MM.1S (cell line): ENCODE measurements around the gene BCAT1.

ENCODE experiments used
- DNase-seq: peaks from one replicate; pipeline ENCODE4 v3.0.0-alpha.2; 2015
- H2AFZ ChIP-seq: fragments of 300-600 bp; sonication (generic); 2 replicates; pipeline ENCODE4 v1.6.0; 2016; ENCODE audit warnings: antibody characterized with exemption, low read length
- H3F3A ChIP-seq: fragments of 300-600 bp; sonication (generic); 2 replicates; pipeline ENCODE4 v1.6.1; 2016; ENCODE audit warnings: mild to moderate bottlenecking, antibody characterized with exemption, low read length, moderate library complexity, mixed read lengths; ENCODE audit not compliant: insufficient read depth
- H3K27ac ChIP-seq: fragments of 300-600 bp; sonication (generic); 2 replicates; pipeline ENCODE4 v1.5.1; 2016; ENCODE audit warnings: mild to moderate bottlenecking, low read length
- H3K27me3 ChIP-seq: fragments of 300-600 bp; sonication (generic); replicated peaks from 2 replicates; pipeline ENCODE4 v1.6.0; 2016; ENCODE audit warnings: low read length; ENCODE audit not compliant: insufficient read depth
- H3K36me3 ChIP-seq: fragments of 300-600 bp; sonication (generic); replicated peaks from 2 replicates; pipeline ENCODE4 v1.6.1; 2016; ENCODE audit warnings: mild to moderate bottlenecking, low read length, mixed read lengths; ENCODE audit not compliant: insufficient read depth
- H3K4me1 ChIP-seq: fragments of 300-600 bp; sonication (generic); 2 replicates; pipeline ENCODE4 v1.6.1; 2016; ENCODE audit warnings: low read length, mixed read lengths
- H3K4me2 ChIP-seq: fragments of 300-600 bp; sonication (generic); 2 replicates; pipeline ENCODE4 v1.6.0; 2016; ENCODE audit warnings: low read depth, low read length
- H3K4me3 ChIP-seq: fragments of 300-600 bp; sonication (generic); 2 replicates; pipeline ENCODE4 v1.5.1; 2016; ENCODE audit warnings: low read length, mixed read lengths
- H3K79me2 ChIP-seq: fragments of 300-600 bp; sonication (generic); 2 replicates; pipeline ENCODE4 v1.6.1; 2016; ENCODE audit warnings: mixed run types, low read length, mixed read lengths
- H3K9ac ChIP-seq: fragments of 300-600 bp; sonication (generic); 2 replicates; pipeline ENCODE4 v1.6.1; 2016; ENCODE audit warnings: low read length, mixed read lengths
- H3K9me2 ChIP-seq: fragments of 300-600 bp; sonication (generic); replicated peaks from 2 replicates; pipeline ENCODE4 v1.6.1; 2016; ENCODE audit warnings: mild to moderate bottlenecking, low read length, mixed read lengths; ENCODE audit not compliant: insufficient read depth
- H3K9me3 ChIP-seq: fragments of 300-600 bp; sonication (generic); replicated peaks from 2 replicates; pipeline ENCODE4 v1.6.1; 2016; ENCODE audit warnings: mild to moderate bottlenecking, low read length, mixed read lengths; ENCODE audit not compliant: insufficient read depth
- H4K20me1 ChIP-seq: fragments of 300-600 bp; sonication (generic); 2 replicates; pipeline ENCODE4 v1.6.1; 2016; ENCODE audit warnings: mild to moderate bottlenecking, low read length, moderate library complexity, mixed read lengths; ENCODE audit not compliant: insufficient read depth
- CTCF ChIP-seq: fragments of 300-600 bp; sonication (generic); IDR thresholded peaks from 2 replicates; pipeline ENCODE4 v1.5.1; 2016; ENCODE audit warnings: antibody characterized with exemption, low read length, mixed read lengths
- EZH2 ChIP-seq: fragments of 300-600 bp; sonication (generic); optimal IDR thresholded peaks from 2 replicates; pipeline ENCODE3; 2017; ENCODE audit warnings: low read depth, mild to moderate bottlenecking, antibody characterized with exemption, low read length, mixed read lengths
- EZH2phosphoT487 ChIP-seq: fragments of 300-600 bp; sonication (generic); IDR thresholded peaks from 2 replicates; pipeline ENCODE4 v1.6.1; 2018; ENCODE audit warnings: antibody characterized with exemption, low read length

BCAT1 gene

GRCh38 chr12:24977060-24977459 lies 28.2 kb upstream of the BCAT1 start:
- Histone ChIP-seq H2AFZ (no peak overlapping the region), H3K4me3 (no peak overlapping the region), H3K9me2 (no peaks in the 10 kb centered on the region), H3K9ac (no peak overlapping the region), H3K4me2 (no peak overlapping the region), H3K79me2 (no peaks in the 10 kb centered on the region), H4K20me1 (no peaks in the 10 kb centered on the region), H3F3A (no peaks in the 10 kb centered on the region), H3K27me3 (no peaks in the 10 kb centered on the region), H3K36me3 (no peaks in the 10 kb centered on the region), H3K4me1 (0 out of 2 replicates have a peak, but pooled peaks cover 4% of the 10 kb centered on the region), H3K9me3 (no peaks in the 10 kb centered on the region), H3K27ac (no peak overlapping the region)
- DNase-seq: no peak
- TF ChIP-seq EZH2phosphoT487 (no peak), EZH2 (no peak), CTCF (no peak)

GRCh38 chr12:24975425-24975824 lies 26.5 kb upstream of the BCAT1 start:
- Histone ChIP-seq H3K4me2 (no peak overlapping the region), H3K4me1 (0 out of 2 replicates have a peak, but pooled peaks cover 4% of the 10 kb centered on the region), H3K9me2 (no peaks in the 10 kb centered on the region), H3K36me3 (no peaks in the 10 kb centered on the region), H3K79me2 (no peaks in the 10 kb centered on the region), H3K27me3 (no peaks in the 10 kb centered on the region), H3K4me3 (no peak overlapping the region), H3F3A (no peaks in the 10 kb centered on the region), H3K9me3 (no peaks in the 10 kb centered on the region), H2AFZ (no peak overlapping the region), H3K9ac (no peak overlapping the region), H4K20me1 (no peaks in the 10 kb centered on the region), H3K27ac (no peak overlapping the region)
- DNase-seq: no peak
- no peak for TF ChIP-seq CTCF
- TF ChIP-seq EZH2: no peak
- TF ChIP-seq EZH2phosphoT487: no peak

- Histone ChIP-seq H2AFZ (no peak overlapping the region), H3K4me3 (no peak overlapping the region), H3K36me3 (no peaks in the 10 kb centered on the region), H3K4me1 (0 out of 2 replicates have a peak, but pooled peaks cover 4% of the 10 kb centered on the region), H3K9ac (no peak overlapping the region), H4K20me1 (no peaks in the 10 kb centered on the region), H3K9me3 (no peaks in the 10 kb centered on the region), H3K27me3 (no peaks in the 10 kb centered on the region), H3K4me2 (no peak overlapping the region), H3K27ac (no peak overlapping the region), H3K79me2 (no peaks in the 10 kb centered on the region), H3K9me2 (no peaks in the 10 kb centered on the region), H3F3A (no peaks in the 10 kb centered on the region)
- TF ChIP-seq EZH2phosphoT487 (no peak), CTCF (no peak), EZH2 (no peak)
- no peak for DNase-seq
Measured at GRCh38 chr12:24974216-24974615, 25.3 kb upstream of the BCAT1 start.
